ENCODE measurements around the gene NOP9. TPM values are rescaled to one million over a fixed set of nuclear protein-coding genes. Genes with fewer than 3 reads are reported as not detected.

Gene NOP9
- polyA plus RNA-seq, 5 donors: 21.3 to 26.7 (median 24.3) TPM

DNA sequence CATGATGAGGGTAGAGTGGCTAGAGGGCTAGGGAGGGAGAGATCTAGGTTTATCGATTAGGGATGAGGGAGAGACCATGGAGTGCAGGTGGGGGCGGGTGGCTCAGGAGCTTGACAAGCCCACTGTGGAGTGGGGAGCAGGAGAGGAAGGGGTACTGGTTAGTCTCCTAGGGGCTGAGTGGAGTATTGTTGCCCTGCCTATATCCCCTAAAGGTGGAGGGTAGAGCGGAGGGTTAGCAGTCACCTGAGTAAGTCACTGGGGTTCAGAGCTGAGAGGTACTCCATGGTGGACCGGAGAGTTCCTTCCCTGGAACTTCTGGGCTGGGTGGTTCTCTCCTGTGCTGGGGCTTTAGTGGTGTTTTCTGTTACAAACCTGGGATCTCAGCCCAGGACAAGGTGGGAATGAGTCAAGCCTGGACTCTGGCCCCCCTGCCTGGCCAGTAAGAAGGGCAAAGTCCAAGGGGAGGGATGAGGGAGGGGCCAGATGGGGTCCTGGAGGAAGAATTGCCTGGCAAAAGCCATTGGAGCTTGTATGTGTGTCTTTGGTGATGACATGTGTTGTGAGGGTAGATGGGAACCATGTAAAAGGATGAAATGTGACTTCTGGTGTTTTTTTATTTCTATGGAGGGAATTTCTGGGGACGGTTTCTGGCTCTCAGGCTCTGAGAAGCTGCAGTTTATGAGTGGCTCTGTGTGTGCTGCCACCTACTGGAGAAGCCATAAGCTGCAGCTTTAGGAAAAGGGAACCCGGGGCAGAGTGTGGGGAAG lies 8.1 kb downstream of the NOP9 start, which contains the start of gene CIDEB:
TSS of gene CIDEB (minus strand) at position 403 of the 767 bp plus-strand sequence. CDS start at position 284, 119 bp downstream.
- no peak for DNase-seq

DNA sequence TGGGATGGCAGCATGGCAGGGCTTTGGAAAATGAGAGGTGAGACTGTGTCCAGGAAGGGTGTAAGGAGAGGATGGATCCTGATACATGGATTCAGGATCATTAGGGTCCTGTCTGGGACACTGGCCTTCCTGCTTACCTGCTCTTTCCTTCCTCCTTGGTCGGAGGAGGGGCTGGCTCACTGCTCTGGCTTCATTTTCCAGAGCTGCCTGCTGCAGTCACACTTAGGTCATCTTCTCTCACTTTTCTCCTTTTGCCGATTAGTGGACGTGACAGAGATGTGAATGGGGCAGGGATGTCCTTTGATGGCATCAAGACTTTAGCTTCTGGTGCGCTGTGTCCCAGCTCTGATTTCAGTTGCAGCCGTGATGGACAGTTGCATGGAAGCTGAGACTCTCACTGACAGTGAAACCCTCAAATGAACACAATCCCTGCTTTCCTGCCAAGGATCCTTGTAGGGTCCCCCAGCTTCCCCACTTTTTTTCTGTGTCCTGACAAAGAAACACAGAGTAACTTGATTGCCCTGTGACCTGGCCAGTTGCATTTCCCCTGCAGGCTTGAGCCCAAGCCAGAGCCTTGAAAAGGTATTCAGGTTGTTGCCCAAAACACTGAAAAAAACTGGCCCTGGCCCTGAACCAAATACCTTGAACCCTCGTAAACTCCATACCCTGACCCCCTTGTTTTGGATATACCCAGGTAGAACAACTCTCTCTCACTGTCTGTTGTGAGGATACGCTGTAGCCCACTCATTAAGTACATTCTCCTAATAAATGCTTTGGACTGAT lies 8.9 kb downstream of the NOP9 start:
- DNase-seq: no peak

DNA sequence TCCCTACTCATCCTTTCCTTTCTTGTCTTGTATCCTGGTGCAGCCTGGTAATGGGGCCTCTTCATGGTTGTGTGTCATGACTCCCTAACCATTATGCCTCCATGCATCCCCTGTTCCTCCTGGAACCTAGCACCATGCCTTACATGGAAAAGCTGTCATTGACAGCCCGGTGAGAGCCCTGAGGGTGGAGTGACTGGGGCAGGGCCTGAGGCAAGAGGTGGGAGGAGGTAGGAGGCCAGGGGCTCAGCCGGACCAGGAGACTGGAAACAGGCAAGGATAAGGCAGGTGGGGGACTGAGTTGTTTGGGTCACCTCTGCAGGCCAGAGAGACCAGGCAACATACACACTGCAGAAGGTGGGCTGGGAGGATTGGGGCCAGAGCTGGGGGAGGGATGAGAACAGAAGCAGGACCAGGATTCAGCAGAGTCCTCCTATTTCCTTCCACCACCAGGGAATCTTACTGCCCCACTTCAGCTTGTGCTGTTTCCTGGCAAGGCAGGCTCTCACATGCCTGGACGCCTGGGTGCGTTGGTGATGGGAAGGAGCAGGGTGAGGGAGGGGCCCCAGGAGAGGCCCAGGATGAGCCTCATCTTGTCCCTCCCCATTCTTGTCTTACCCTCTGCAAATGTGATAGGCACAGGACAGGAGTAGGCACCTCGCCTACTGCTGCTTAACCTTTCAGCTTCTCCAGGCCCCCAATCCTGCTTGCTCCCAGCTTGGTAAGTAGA lies 10.1 kb downstream of the NOP9 start, which contains the start of gene LTB4R2:
TSS of gene LTB4R2 (plus strand) at position 603 of the 727 bp plus-strand sequence. CDS start 525 bp downstream, outside the sequence.
- DNase-seq: no peak

DNA sequence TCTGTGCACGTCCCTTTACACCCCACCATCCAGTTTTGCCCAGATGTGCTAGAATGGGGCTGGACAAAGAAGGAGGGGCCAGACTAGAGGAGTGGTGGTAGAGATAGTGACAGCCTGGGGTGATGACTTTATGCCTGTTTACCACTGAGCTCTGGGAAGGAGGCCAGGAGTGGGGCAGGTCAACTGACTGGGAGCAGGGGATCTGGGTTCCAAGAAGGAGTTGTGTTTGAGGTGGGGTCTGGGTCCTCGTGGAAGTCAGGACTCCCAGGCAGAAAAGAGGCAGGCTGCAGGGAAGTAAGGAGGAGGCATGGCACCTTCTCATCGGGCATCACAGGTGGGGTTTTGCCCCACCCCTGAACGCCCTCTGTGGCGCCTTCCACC lies 10.6 kb downstream of the NOP9 start:
- no peak for DNase-seq

DNA sequence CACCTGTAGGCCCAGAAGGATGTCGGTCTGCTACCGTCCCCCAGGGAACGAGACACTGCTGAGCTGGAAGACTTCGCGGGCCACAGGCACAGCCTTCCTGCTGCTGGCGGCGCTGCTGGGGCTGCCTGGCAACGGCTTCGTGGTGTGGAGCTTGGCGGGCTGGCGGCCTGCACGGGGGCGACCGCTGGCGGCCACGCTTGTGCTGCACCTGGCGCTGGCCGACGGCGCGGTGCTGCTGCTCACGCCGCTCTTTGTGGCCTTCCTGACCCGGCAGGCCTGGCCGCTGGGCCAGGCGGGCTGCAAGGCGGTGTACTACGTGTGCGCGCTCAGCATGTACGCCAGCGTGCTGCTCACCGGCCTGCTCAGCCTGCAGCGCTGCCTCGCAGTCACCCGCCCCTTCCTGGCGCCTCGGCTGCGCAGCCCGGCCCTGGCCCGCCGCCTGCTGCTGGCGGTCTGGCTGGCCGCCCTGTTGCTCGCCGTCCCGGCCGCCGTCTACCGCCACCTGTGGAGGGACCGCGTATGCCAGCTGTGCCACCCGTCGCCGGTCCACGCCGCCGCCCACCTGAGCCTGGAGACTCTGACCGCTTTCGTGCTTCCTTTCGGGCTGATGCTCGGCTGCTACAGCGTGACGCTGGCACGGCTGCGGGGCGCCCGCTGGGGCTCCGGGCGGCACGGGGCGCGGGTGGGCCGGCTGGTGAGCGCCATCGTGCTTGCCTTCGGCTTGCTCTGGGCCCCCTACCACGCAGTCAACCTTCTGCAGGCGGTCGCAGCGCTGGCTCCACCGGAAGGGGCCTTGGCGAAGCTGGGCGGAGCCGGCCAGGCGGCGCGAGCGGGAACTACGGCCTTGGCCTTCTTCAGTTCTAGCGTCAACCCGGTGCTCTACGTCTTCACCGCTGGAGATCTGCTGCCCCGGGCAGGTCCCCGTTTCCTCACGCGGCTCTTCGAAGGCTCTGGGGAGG lies 11.3 kb downstream of the NOP9 start, which contains the start of gene LTB4R:
TSS of gene LTB4R (plus strand) at position 857 of the 959 bp plus-strand sequence. CDS start 4,150 bp downstream, outside the sequence.
- DNase-seq: peak; percentile 77 to 82

DNA sequence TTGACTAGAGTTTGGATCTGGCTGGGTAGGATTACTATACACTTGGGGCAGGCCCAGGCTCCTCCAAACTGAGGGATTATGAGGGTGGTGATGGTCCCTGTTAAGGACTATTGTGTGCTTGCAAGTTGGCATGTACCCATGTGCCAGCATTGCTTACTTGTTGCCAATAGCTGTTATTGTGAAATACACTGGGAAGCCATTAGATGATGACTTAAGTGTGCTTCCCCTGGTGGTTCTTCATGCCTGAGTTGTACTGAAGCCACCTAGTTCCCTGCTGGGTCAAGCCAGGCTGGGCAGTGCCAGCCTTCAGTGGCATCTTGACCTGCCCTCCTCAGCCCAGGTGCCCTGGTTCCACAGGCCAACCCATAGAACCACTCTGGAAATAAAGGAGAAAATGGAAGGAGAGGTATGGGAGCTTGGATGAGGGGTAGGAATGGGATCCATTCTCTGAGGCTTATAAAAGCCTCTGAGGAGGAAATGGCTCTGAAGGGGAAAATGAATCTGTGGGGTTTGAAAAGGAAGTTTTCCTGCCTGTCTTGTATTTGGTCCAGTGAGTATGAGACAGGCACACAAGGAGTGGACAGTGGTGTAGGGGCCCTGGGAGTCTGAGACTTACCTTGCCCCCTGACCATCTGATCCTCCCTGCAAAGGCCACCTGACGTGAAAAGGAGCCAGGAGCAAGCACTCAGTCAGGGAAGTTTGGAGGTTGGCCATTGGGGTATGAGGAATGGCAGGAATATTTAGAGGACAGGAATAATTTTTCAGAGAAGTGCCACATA lies 12.4 kb downstream of the NOP9 start:
- DNase-seq: no peak

DNA sequence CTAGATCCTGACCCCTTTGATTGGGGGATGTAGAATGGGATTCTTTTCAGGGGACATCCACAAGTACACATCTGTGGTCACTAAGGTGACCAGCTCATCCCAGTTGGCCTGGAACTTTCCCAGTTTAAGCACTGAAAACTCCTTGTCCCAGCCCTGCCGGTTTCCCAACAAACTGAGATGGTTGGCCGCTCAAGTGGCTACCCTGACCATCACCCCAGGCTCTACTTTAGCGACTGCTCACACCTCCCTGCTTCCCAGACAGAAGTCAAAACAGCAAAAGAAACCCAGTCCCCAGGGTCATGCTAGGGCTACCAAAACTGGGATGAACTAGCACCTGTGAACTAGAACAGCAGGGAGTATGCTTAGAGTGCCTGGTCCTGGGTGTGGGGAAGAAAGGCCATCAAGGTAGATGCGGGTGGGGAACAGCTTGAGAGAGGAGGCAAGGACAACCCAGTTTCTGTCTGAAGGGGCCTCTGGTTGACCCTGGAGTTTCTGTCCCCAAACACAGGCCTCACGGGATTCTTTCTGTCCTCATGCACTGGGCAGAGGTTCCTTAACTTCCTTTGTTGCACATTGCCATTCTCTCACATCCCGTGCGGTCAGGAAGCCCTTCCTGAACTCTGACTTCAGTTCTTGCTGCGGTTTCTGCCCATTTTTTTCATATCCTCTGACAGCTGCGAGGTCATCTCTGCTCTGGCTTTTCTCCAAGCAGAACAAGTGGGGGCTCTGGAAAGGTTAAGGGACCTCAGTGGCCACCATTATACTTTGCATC lies 13.3 kb downstream of the NOP9 start:
- DNase-seq: no peak

DNA sequence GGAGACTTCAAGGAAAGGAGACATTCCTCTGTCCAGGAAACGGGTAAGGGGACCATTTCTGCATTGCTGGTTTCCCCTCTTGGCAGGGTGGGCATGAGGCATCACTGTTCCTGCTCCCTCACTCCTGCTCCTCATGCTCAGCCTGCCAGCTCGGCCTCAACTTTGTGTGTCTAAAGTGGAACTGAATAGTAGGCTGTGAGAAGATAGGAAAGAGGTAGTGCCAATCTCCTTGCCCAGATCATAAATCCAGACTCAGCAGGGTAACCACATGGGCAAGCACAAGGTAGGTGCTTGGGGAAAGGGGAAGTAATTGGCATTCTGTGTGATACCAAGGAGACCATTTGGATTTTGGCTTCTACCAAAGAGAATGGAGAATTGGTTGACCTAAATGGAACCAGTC lies 14.3 kb downstream of the NOP9 start:
- no peak for DNase-seq

DNA sequence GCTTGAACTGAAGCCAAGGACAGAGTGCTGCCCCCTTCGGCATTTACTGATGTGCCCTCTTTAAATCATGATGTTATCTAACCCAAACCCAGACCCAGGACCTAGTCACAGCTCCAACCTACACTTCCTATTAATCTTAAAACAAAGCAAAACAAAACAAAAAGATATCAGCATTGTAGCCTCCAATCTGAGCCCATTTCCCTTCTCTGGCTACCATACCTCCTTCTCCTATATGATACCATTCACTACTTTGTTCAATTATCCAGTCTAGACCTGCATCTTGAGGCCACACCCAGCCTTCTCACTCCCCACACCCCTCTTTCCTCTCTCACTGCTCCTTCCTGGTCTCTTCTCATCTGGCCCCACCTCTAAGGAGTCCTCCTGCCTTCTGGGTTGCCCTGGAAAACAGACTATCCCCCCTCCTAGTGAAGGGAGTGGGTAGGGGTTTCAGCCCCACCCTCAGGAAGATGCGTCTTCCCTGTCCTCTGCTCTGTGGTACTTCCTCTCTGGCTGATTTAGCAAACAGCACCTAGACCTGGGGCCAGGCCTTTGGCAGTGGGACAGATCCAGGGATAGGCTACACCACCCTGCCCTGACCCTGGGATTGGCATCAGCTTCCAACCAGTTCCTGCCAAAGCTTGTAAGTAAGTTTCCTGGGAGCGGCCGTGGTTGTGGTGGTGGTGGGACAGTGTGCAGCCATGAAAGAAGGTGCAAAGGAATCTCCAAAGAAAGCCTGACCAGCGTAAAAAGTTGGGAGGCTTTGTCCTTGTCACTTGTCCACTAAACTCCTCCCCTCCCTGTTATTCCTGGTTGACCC lies 14.9 kb downstream of the NOP9 start:
- no peak for DNase-seq

DNA sequence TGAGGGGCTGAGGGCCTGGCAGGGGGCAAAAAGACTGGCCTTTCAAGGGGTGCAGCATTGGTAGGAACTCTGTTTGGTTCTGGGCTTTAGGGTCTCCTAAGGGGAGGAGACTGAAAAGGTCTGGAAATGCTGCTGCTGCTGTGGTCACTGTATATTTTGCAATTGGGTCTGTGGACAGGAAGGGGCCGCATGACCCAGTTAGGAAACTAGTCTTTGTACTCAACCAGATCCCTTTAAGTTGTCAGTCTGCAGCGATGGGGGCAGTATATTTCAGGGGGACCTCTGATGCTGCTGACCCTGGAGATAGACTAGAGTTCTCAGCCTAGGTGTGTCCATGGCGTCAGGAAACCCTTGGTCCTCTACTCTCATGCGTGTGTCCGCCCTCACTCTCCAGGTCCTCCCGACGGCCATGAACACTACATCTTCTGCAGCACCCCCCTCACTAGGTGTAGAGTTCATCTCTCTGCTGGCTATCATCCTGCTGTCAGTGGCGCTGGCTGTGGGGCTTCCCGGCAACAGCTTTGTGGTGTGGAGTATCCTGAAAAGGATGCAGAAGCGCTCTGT lies 15.7 kb downstream of the NOP9 start:
- DNase-seq: no peak

DNA sequence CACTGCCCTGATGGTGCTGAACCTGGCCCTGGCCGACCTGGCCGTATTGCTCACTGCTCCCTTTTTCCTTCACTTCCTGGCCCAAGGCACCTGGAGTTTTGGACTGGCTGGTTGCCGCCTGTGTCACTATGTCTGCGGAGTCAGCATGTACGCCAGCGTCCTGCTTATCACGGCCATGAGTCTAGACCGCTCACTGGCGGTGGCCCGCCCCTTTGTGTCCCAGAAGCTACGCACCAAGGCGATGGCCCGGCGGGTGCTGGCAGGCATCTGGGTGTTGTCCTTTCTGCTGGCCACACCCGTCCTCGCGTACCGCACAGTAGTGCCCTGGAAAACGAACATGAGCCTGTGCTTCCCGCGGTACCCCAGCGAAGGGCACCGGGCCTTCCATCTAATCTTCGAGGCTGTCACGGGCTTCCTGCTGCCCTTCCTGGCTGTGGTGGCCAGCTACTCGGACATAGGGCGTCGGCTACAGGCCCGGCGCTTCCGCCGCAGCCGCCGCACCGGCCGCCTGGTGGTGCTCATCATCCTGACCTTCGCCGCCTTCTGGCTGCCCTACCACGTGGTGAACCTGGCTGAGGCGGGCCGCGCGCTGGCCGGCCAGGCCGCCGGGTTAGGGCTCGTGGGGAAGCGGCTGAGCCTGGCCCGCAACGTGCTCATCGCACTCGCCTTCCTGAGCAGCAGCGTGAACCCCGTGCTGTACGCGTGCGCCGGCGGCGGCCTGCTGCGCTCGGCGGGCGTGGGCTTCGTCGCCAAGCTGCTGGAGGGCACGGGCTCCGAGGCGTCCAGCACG lies 16.4 kb downstream of the NOP9 start:
- DNase-seq: no peak

DNA sequence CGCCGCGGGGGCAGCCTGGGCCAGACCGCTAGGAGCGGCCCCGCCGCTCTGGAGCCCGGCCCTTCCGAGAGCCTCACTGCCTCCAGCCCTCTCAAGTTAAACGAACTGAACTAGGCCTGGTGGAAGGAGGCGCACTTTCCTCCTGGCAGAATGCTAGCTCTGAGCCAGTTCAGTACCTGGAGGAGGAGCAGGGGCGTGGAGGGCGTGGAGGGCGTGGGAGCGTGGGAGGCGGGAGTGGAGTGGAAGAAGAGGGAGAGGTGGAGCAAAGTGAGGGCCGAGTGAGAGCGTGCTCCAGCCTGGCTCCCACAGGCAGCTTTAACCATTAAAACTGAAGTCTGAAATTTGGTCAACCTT lies 16.9 kb downstream of the NOP9 start:
- no peak for DNase-seq

DNA sequence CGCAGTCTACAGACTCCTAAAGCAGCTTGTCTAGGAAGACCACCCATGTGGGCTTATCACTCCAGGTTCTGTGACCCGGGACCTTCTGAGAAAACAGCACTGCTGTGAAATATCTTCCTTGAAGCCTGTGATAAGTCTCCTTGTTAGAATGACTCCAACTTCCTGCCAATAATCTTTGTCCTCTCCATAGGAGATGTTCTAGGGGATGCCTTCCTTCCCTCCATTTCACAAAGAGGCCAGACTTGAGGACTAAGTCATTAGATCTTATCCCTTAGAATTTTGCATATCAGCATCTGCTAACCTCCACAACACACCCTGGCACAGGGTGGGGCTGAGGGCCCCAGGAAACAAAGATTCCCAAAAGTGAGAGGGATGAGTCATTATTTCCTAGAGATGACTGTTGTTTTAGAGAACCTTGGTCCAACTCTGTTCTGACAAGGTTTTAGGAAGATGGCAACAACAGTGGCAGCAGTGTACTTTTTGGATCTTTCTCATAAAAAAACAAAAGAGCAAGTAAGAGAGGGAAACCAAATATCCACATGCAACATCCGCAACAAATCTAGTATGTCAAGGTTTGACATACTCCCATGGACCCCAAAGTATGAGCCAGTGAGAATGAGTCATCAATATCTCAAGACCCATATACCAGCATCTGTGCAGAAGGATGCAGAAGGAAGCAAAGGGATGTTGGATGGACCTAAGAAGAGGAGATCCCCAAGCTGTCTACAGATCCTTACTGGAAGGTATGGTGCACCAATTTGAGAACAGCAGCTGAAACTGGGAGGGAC lies 17.7 kb downstream of the NOP9 start:
- no peak for DNase-seq

DNA sequence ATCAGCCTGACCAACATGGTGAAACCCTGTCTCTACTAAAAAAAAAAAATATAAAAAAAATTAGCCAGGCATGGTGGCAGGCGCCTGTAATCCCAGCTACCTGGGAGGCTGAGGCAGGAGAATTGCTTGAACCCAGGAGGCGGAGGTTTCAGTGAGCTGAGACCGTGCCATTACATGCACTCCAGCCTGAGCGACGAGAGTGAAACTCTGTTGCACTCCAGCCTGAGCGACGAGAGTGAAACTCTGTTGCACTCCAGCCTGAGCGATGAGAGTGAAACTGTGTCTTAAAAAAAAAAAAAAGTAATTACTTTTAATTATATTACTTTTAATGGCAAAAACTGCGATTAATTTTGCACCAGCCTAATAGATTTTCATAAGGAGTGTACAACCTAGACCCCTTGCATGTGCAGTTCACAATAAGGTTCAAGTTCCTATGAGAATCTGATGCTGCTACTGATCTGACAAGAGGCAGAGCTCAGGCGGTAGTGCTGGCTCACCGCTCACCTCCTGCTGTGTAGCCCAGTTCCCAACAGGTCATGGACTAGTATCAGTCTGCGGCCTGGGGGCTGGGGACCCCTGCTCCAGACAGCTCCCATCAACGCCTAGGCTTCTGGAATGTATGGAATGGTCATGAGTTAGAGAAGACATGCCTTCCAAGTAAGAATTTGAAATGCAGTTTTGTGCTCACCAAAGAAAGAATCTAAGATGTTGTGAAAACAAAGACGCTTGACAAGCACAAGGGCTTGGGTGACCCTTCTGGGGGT lies 21.7 kb downstream of the NOP9 start:
- no peak for DNase-seq

DNA sequence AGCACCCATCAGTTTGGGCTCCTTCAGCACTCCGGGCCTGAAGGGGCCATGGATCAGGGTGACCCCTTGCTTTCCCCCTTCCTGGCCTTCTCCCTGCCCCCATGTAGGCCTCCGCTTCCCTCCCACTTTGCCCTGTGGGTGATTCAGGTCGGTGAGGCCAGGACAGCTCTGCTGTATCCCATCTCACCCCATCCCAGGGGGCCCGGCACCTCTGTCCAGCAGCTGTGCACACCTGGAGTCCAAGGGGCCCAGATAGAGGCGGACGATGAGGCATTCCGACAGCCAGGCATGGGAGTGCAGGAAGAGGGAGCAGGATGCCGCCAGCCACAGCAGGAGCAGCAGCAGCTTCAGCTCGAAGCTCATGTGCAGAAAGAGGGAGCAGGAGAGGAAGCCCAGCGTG lies 23.0 kb downstream of the NOP9 start:
- DNase-seq: no peak

DNA sequence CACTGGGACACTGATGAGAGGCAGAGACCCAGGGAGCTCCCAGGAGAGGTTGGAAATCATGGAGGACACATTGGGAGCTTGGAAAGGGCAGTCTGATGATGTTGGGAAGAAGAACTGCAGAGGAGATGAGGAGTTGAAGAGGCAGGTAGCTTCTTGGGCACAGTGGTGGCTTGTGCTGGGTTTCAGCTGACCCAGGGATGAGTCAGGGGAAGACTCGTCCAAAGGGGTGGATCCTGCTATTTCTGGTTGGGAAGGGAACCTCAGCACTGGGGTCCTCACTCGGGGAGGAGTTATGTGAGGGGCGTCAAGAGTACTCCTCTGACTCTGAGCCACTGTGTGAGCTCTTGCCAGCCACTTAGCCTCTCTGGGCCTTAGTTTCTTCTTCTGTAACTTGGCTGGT lies 23.7 kb downstream of the NOP9 start:
- no peak for DNase-seq

Measured in right lung (tissue), 5 donors.